HepG2 (cell line): ENCODE results near the gene LIME1. TPM values are rescaled to one million over a fixed set of nuclear protein-coding genes. Genes with fewer than 3 reads are reported as not detected.

Experiments
- ATF7 ChIP-seq, 2 experiments: fragments of 450-650 bp in 1 of 2; sonication (generic) in 1 of 2; formaldehyde crosslinking in 1 of 2; IDR thresholded peaks; 2 replicates each; pipeline versions ENCODE4 v1.4.0 to v1.6.1; 2016 to 2020; ENCODE audit warnings: antibody characterized with exemption in 1 of 2, mild to moderate bottlenecking in 1 of 2, missing genetic modification reagents in 1 of 2
- ATM ChIP-seq: fragments of 450-650 bp; IDR thresholded peaks from 2 replicates; pipeline ENCODE4 v1.7.1; 2017; ENCODE audit warnings: mild to moderate bottlenecking, borderline replicate concordance
- DPF2 ChIP-seq: sonication (generic); formaldehyde crosslinking; IDR thresholded peaks from 2 replicates; pipeline ENCODE4 v1.4.0; 2020; ENCODE audit warnings: mild to moderate bottlenecking, low read depth, missing genetic modification reagents, borderline replicate concordance
- HMG20A ChIP-seq: IDR thresholded peaks from 2 replicates; pipeline ENCODE4 v1.6.1; 2016; ENCODE audit warnings: borderline replicate concordance
- HNRNPL ChIP-seq: fragments of 200-400 bp; formaldehyde crosslinking; IDR thresholded peaks from 2 replicates; pipeline ENCODE4 v1.6.1; 2017; ENCODE audit warnings: mild to moderate bottlenecking, low read depth, low read length
- MATR3 ChIP-seq: sonication (generic); formaldehyde crosslinking; IDR thresholded peaks from 2 replicates; pipeline ENCODE4 v1.4.0; 2020; ENCODE audit warnings: missing genetic modification reagents
- MBNL3 ChIP-seq: fragments of 250-450 bp; sonication (Bioruptor Pico); conservative IDR thresholded peaks from 2 replicates; pipeline ENCODE4 v1.8.0; 2022; ENCODE audit warnings: mild to moderate bottlenecking, inconsistent platforms
- MEIS2 ChIP-seq: sonication (generic); formaldehyde crosslinking; IDR thresholded peaks from 2 replicates; pipeline ENCODE4 v1.9.0; 2021; ENCODE audit warnings: mild to moderate bottlenecking, missing genetic modification reagents
- PLRG1 ChIP-seq: fragments of 450-650 bp; conservative IDR thresholded peaks from 2 replicates; pipeline ENCODE4 v1.6.1; 2016
- RBFOX2 ChIP-seq: fragments of 200-400 bp; formaldehyde crosslinking; IDR thresholded peaks from 2 replicates; pipeline ENCODE4 v1.6.1; 2017; ENCODE audit warnings: low read depth, mild to moderate bottlenecking, low read length
- RFX1 ChIP-seq: fragments of 450-650 bp; IDR thresholded peaks from 2 replicates; pipeline ENCODE4 v1.6.1; 2017
- SNRNP70 ChIP-seq: fragments of 200-400 bp; formaldehyde crosslinking; IDR thresholded peaks from 2 replicates; pipeline ENCODE4 v1.6.1; 2017; ENCODE audit warnings: mild to moderate bottlenecking, low read depth, low read length, moderate library complexity
- SOX13 ChIP-seq, 3 experiments: fragments of 450-650 bp in 1 of 3; sonication (generic) in 1 of 3; formaldehyde crosslinking in 1 of 3; IDR thresholded peaks in 2 of 3; conservative IDR thresholded peaks in 1 of 3; 2 replicates each; pipeline versions ENCODE4 v1.5.0 to v1.6.1; 2016 to 2020; ENCODE audit warnings: antibody characterized with exemption in 1 of 3, mild to moderate bottlenecking in 1 of 3, missing compliant biosample characterization in 1 of 3, missing genetic modification reagents in 1 of 3, moderate library complexity in 1 of 3
- SP140L ChIP-seq: sonication (generic); formaldehyde crosslinking; IDR thresholded peaks from 2 replicates; pipeline ENCODE4 v1.4.0; 2020; ENCODE audit warnings: missing genetic modification reagents, borderline replicate concordance
- ZFP62 ChIP-seq: sonication (generic); formaldehyde crosslinking; IDR thresholded peaks from 2 replicates; pipeline ENCODE4 v1.4.0; 2020; ENCODE audit warnings: missing genetic modification reagents
- ZNF20 ChIP-seq: sonication (generic); formaldehyde crosslinking; IDR thresholded peaks from 2 replicates; pipeline ENCODE4 v1.4.0; 2020; ENCODE audit warnings: mild to moderate bottlenecking, moderate library complexity, missing genetic modification reagents
- ZNF225 ChIP-seq: sonication (generic); formaldehyde crosslinking; IDR thresholded peaks from 2 replicates; pipeline ENCODE4 v1.4.0; 2020; ENCODE audit warnings: mild to moderate bottlenecking, missing genetic modification reagents
- ZNF432 ChIP-seq: sonication (generic); formaldehyde crosslinking; IDR thresholded peaks from 2 replicates; pipeline ENCODE4 v1.5.0; 2020; ENCODE audit warnings: missing genetic modification reagents, mild to moderate bottlenecking, borderline replicate concordance
- ZNF530 ChIP-seq: sonication (generic); formaldehyde crosslinking; IDR thresholded peaks from 2 replicates; pipeline ENCODE4 v1.5.0; 2020; ENCODE audit warnings: low read depth, mild to moderate bottlenecking, missing genetic modification reagents
- ZNF670 ChIP-seq: sonication (generic); formaldehyde crosslinking; IDR thresholded peaks from 2 replicates; pipeline ENCODE4 v1.8.0; 2022; ENCODE audit warnings: mild to moderate bottlenecking, missing genetic modification reagents, borderline replicate concordance
- ZNF768 ChIP-seq: sonication (generic); formaldehyde crosslinking; IDR thresholded peaks from 2 replicates; pipeline ENCODE4 v1.4.0; 2020; ENCODE audit warnings: missing genetic modification reagents
- ZNF839 ChIP-seq: sonication (generic); formaldehyde crosslinking; IDR thresholded peaks from 2 replicates; pipeline ENCODE4 v1.4.0; 2020; ENCODE audit warnings: missing genetic modification reagents, mild to moderate bottlenecking, borderline replicate concordance
- ZNF879 ChIP-seq: sonication (generic); formaldehyde crosslinking; IDR thresholded peaks from 2 replicates; pipeline ENCODE4 v1.8.1; 2023; ENCODE audit warnings: missing genetic modification reagents
- polyA plus RNA-seq, 8 experiments: library from polyadenylated mRNA; depleted of rRNA in 3 of 8; stranded (reverse) in 7 of 8; unstranded in 1 of 8; fragments of >200 nt; fragmentation: Illumina TruSeq in 4 of 8; extraction: Trizol in 4 of 8; gene quantifications; 2 replicates each; pipeline versions ENCODE4 v1.2.1 to v1.2.3, GENCODE V29; 2011 to 2016; ENCODE audit warnings: low read depth in 4 of 8, missing spikeins in 1 of 8, mixed read lengths in 1 of 8; ENCODE audit not compliant: insufficient read depth in 1 of 8
- total RNA-seq, 5 experiments: library from RNA; depleted of rRNA; stranded (reverse); fragments of >200 nt; fragmentation: Illumina TruSeq; extraction: Trizol; gene quantifications; 2 replicates each; pipeline ENCODE4 v1.2.3, GENCODE V29; 2016; ENCODE audit warnings: low read depth in 1 of 5
- TF ChIP-seq, protein P1 (sequence below): sonication (generic); formaldehyde crosslinking; IDR thresholded peaks from 2 replicates; pipeline ENCODE4 v1.8.1; 2023; ENCODE audit warnings: missing genetic modification reagents, mild to moderate bottlenecking, borderline replicate concordance
- TF ChIP-seq, protein P2 (sequence below): sonication (generic); formaldehyde crosslinking; IDR thresholded peaks from 2 replicates; pipeline ENCODE4 v1.5.0; 2020; ENCODE audit warnings: mild to moderate bottlenecking, missing genetic modification reagents, borderline replicate concordance
- TF ChIP-seq, protein P3 (sequence below): sonication (generic); formaldehyde crosslinking; IDR thresholded peaks from 2 replicates; pipeline ENCODE4 v1.4.0; 2020; ENCODE audit warnings: missing genetic modification reagents, borderline replicate concordance

Gene LIME1
- total and polyA plus RNA-seq, 2 of the 13 experiments (the other 11 are each of a cell fraction or from before 2014, with no cell fraction given) = 13.0 to 61.5 TPM

DNA sequence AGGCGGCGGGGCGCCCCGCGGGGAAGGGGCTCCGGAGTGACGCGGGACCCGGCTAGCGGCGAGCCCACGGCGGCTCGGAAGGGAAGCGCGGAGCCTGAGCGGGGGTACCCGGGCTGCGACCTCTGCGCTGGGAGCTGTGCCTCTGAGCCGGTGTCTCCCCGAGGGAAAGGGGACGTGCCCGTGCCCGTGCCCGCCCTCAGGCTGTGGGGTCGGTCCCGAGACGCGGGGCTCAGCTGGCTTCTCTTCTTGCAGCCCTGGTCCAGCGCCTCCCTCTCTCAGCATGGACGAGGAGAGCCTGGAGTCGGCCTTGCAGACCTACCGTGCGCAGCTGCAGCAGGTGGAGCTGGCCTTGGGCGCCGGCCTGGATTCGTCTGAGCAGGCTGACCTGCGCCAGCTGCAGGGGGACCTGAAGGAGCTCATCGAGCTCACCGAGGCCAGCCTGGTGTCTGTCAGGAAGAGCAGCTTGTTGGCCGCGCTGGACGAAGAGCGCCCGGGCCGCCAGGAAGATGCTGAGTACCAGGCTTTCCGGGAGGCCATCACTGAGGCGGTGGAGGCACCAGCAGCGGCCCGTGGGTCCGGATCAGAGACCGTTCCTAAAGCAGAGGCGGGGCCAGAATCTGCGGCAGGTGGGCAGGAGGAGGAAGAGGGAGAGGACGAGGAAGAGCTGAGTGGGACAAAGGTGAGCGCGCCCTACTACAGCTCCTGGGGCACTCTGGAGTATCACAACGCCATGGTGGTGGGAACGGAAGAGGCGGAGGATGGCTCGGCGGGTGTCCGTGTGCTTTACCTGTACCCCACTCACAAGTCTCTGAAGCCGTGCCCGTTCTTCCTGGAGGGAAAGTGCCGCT lies 27.9 kb upstream of the LIME1 start (continued):
- no peak for TF ChIP-seq SP140L
- TF ChIP-seq ZNF530 (CRISPR knock-in tag) = no peak
- TF ChIP-seq HNRNPL = peak; percentile 63; the same call in 1 of the 2 replicates
- no peak for TF ChIP-seq MEIS2 (CRISPR knock-in tag)
- TF ChIP-seq ZFP62 (CRISPR knock-in tag) = 0 out of 2 replicates have a peak, but pooled peaks have one; percentile 22
- no peak for TF ChIP-seq ZNF879
- TF ChIP-seq SNRNP70 = no peak
- no peak for TF ChIP-seq HMG20A (CRISPR knock-in tag)
- no peak for TF ChIP-seq RBFOX2
- no peak for TF ChIP-seq ATM
- no peak for TF ChIP-seq SOX13 (IDR thresholded peaks at IDR 0.05)
- TF ChIP-seq SOX13 (CRISPR knock-in tag; conservative IDR thresholded peaks at IDR 0.05 in 1 of 2, IDR thresholded peaks at IDR 0.05 in 1 of 2) = no peak
- no peak for TF ChIP-seq MBNL3 (CRISPR knock-in tag)
- no peak for TF ChIP-seq ZNF670
- peak; percentile 16; the same call in 1 of the 2 replicates for TF ChIP-seq ZNF768 (CRISPR knock-in tag)
- no peak for TF ChIP-seq ZNF839 (CRISPR knock-in tag)
- TF ChIP-seq PLRG1 = no peak
- TF ChIP-seq DPF2 = no peak
- TF ChIP-seq ZNF225 (CRISPR knock-in tag) = no peak; the same call in none of the 2 replicates
- TF ChIP-seq ZNF20 = no peak
- TF ChIP-seq RFX1 = no peak
- TF ChIP-seq, protein P1, sequence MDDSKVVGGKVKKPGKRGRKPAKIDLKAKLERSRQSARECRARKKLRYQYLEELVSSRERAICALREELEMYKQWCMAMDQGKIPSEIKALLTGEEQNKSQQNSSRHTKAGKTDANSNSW (CRISPR knock-in tag) = no peak
- no peak for TF ChIP-seq MATR3
- TF ChIP-seq ATF7 (IDR thresholded peaks at IDR 0.05) = no peak
- TF ChIP-seq ATF7 (CRISPR knock-in tag; IDR thresholded peaks at IDR 0.05) = no peak; the same call in 1 of the 2 replicates
- TF ChIP-seq, protein P2, sequence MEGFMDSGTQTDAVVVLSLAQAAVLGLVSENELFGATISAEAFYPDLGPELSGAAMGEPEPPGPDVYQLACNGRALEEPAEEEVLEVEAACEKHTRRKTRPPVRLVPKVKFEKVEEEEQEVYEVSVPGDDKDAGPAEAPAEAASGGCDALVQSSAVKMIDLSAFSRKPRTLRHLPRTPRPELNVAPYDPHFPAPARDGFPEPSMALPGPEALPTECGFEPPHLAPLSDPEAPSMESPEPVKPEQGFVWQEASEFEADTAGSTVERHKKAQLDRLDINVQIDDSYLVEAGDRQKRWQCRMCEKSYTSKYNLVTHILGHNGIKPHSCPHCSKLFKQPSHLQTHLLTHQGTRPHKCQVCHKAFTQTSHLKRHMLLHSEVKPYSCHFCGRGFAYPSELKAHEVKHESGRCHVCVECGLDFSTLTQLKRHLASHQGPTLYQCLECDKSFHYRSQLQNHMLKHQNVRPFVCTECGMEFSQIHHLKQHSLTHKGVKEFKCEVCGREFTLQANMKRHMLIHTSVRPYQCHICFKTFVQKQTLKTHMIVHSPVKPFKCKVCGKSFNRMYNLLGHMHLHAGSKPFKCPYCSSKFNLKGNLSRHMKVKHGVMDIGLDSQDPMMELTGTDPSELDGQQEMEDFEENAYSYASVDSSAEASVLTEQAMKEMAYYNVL = 0 out of 2 replicates have a peak, but pooled peaks have one; percentile 2
- TF ChIP-seq, protein P3, sequence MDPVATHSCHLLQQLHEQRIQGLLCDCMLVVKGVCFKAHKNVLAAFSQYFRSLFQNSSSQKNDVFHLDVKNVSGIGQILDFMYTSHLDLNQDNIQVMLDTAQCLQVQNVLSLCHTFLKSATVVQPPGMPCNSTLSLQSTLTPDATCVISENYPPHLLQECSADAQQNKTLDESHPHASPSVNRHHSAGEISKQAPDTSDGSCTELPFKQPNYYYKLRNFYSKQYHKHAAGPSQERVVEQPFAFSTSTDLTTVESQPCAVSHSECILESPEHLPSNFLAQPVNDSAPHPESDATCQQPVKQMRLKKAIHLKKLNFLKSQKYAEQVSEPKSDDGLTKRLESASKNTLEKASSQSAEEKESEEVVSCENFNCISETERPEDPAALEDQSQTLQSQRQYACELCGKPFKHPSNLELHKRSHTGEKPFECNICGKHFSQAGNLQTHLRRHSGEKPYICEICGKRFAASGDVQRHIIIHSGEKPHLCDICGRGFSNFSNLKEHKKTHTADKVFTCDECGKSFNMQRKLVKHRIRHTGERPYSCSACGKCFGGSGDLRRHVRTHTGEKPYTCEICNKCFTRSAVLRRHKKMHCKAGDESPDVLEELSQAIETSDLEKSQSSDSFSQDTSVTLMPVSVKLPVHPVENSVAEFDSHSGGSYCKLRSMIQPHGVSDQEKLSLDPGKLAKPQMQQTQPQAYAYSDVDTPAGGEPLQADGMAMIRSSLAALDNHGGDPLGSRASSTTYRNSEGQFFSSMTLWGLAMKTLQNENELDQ (CRISPR knock-in tag) = no peak
- no peak for TF ChIP-seq ZNF432 (CRISPR knock-in tag)
